H1 (cell line): ENCODE data around the gene RPS6KA2. TPM values are rescaled to one million over a fixed set of nuclear protein-coding genes. Genes with fewer than 3 reads are reported as not detected.

Source experiments
- CTCF ChIA-PET: fragments of 300-600 bp; sonication (Branson Sonifier 250); formaldehyde crosslinking; loops from one replicate; lab custom pipeline; 2021; ENCODE audit not compliant: partially characterized antibody; lab: Charles Lee
- POLR2A ChIA-PET: fragments of 300-600 bp; sonication (Branson Sonifier 250); formaldehyde crosslinking; loops from one replicate; lab custom pipeline; 2021; ENCODE audit warnings: inconsistent platforms; ENCODE audit not compliant: partially characterized antibody; lab: Charles Lee
- DNase-seq, 2 experiments: peaks; one replicate each; pipeline versions ENCODE4 v3.0.0 to v3.0.0-alpha.2; 2010 to 2022; ENCODE audit warnings: low spot score in 2 of 2, low read depth in 1 of 2, mixed read lengths in 1 of 2
- FAIRE-seq: peaks from 2 replicates; lab custom pipeline; 2011; peaks lifted over from hg19 to GRCh38; lab: Jason Lieb, UNC
- H2AFZ ChIP-seq: 2 replicates; pipeline ENCODE4 v1.8.1; 2012; ENCODE audit warnings: low read length, inconsistent platforms
- H2AK5ac ChIP-seq: 2 replicates; pipeline ENCODE4 v1.6.1; 2013; ENCODE audit warnings: low read depth, low read length
- H2BK120ac ChIP-seq: replicated peaks from 2 replicates; pipeline ENCODE3; 2013; ENCODE audit warnings: low read depth, low read length, inconsistent platforms
- H2BK12ac ChIP-seq: 2 replicates; pipeline ENCODE4 v1.6.1; 2013; ENCODE audit warnings: low read depth, low read length
- H2BK15ac ChIP-seq: 2 replicates; pipeline ENCODE4 v1.6.1; 2013; ENCODE audit warnings: low read length
- H2BK20ac ChIP-seq: 2 replicates; pipeline ENCODE4 v1.6.1; 2013; ENCODE audit warnings: low read length
- H2BK5ac ChIP-seq: 2 replicates; pipeline ENCODE4 v1.6.1; 2013; ENCODE audit warnings: low read depth, low read length
- H3K14ac ChIP-seq: 2 replicates; pipeline ENCODE4 v1.6.1; 2013; ENCODE audit warnings: inconsistent platforms; ENCODE audit not compliant: insufficient read length
- H3K18ac ChIP-seq: 2 replicates; pipeline ENCODE4 v1.6.1; 2013; ENCODE audit warnings: low read length; ENCODE audit errors: extremely low read depth
- H3K23ac ChIP-seq: 2 replicates; pipeline ENCODE4 v1.6.1; 2013; ENCODE audit warnings: inconsistent platforms; ENCODE audit not compliant: insufficient read length
- H3K23me2 ChIP-seq: 2 replicates; pipeline ENCODE4 v1.6.1; 2013; ENCODE audit warnings: low read depth, low read length
- H3K27ac ChIP-seq: 2 replicates; pipeline ENCODE4 v1.6.1; 2011; ENCODE audit warnings: low read depth, low read length, inconsistent platforms
- H3K27me3 ChIP-seq, 4 experiments: replicated peaks in 1 of 4; 1 replicate in 1 of 4; 2 replicates in 3 of 4; pipeline versions ENCODE4 v1.6.1 to v1.8.1; 2011 to 2013; ENCODE audit warnings: low read length in 3 of 4, mild to moderate bottlenecking in 3 of 4, inconsistent platforms in 2 of 4, mixed read lengths in 2 of 4, moderate library complexity in 1 of 4; ENCODE audit not compliant: control insufficient read depth in 3 of 4, insufficient read depth in 3 of 4; ENCODE audit errors: extremely low read depth in 1 of 4
- H3K36me3 ChIP-seq, 4 experiments: 2 replicates each; pipeline versions ENCODE4 v1.6.1 to v1.8.1; 2011 to 2013; ENCODE audit warnings: mild to moderate bottlenecking in 4 of 4, low read length in 3 of 4, moderate library complexity in 2 of 4, control low read depth in 1 of 4, inconsistent platforms in 1 of 4; ENCODE audit not compliant: insufficient read depth in 4 of 4, control insufficient read depth in 2 of 4
- H3K4ac ChIP-seq: replicated peaks from 2 replicates; pipeline ENCODE3; 2013; ENCODE audit warnings: low read length, low read depth, mixed read lengths, inconsistent platforms; ENCODE audit not compliant: insufficient read length
- H3K4me1 ChIP-seq, 4 experiments: replicated peaks in 1 of 4; 1 replicate in 1 of 4; 2 replicates in 3 of 4; pipeline versions ENCODE4 v1.6.1 to v1.8.1; 2011 to 2013; ENCODE audit warnings: low read length in 3 of 4, inconsistent platforms in 2 of 4, mixed read lengths in 1 of 4; ENCODE audit not compliant: insufficient read depth in 4 of 4, control insufficient read depth in 3 of 4
- H3K4me2 ChIP-seq, 2 experiments: 2 replicates each; pipeline versions ENCODE4 v1.6.1 to v1.8.1; 2011 to 2013; ENCODE audit warnings: low read depth in 2 of 2, low read length in 2 of 2, control low read depth in 1 of 2, inconsistent platforms in 1 of 2, mild to moderate bottlenecking in 1 of 2; ENCODE audit not compliant: insufficient read depth in 1 of 2
- H3K4me3 ChIP-seq, 4 experiments: fragments of 200-600, 300-600 bp in 1 of 4; sonication (generic), shearing (Covaris generic), sonication (Bioruptor Twin) in 1 of 4; 2 replicates each; pipeline versions ENCODE4 v1.5.1 to v1.8.1; 2011 to 2016; ENCODE audit warnings: low read length in 4 of 4, low read depth in 3 of 4, control low read depth in 2 of 4, inconsistent platforms in 2 of 4, mild to moderate bottlenecking in 2 of 4, mixed read lengths in 1 of 4, moderate library complexity in 1 of 4; ENCODE audit not compliant: insufficient read depth in 2 of 4; ENCODE audit errors: extremely low read depth in 1 of 4
- H3K56ac ChIP-seq: replicated peaks from 2 replicates; pipeline ENCODE3; 2013; ENCODE audit warnings: low read depth, mild to moderate bottlenecking, mixed read lengths, low read length, inconsistent platforms; ENCODE audit not compliant: insufficient read length
- H3K79me1 ChIP-seq: 2 replicates; pipeline ENCODE4 v1.6.1; 2013; ENCODE audit warnings: low read depth, low read length, control low read depth
- H3K79me2 ChIP-seq, 2 experiments: 2 replicates each; pipeline versions ENCODE4 v1.6.1 to v1.8.1; 2012 to 2013; ENCODE audit warnings: low read length in 2 of 2, mild to moderate bottlenecking in 2 of 2, inconsistent platforms in 1 of 2; ENCODE audit not compliant: insufficient read depth in 2 of 2, control insufficient read depth in 1 of 2
- H3K9ac ChIP-seq, 4 experiments: replicated peaks in 1 of 4; 1 replicate in 1 of 4; 2 replicates in 3 of 4; pipeline versions ENCODE4 v1.6.1 to v1.8.1; 2011 to 2013; ENCODE audit warnings: low read depth in 3 of 4, low read length in 3 of 4, control low read depth in 2 of 4, mild to moderate bottlenecking in 2 of 4, moderate library complexity in 2 of 4, inconsistent platforms in 1 of 4; ENCODE audit errors: extremely low read depth in 1 of 4
- H3K9me3 ChIP-seq, 2 experiments: 2 replicates each; pipeline versions ENCODE4 v1.6.1 to v1.8.1; 2012 to 2013; ENCODE audit warnings: mild to moderate bottlenecking in 2 of 2, moderate library complexity in 2 of 2, control low read depth in 1 of 2, inconsistent platforms in 1 of 2, low read depth in 1 of 2, low read length in 1 of 2, mixed read lengths in 1 of 2; ENCODE audit not compliant: insufficient read depth in 2 of 2
- H4K20me1 ChIP-seq, 2 experiments: replicated peaks in 1 of 2; 2 replicates each; pipeline versions ENCODE3 to v1.8.1; 2011 to 2013; ENCODE audit warnings: inconsistent platforms in 2 of 2, low read length in 2 of 2, mild to moderate bottlenecking in 1 of 2; ENCODE audit not compliant: insufficient read depth in 2 of 2, control insufficient read depth in 1 of 2
- H4K5ac ChIP-seq: 2 replicates; pipeline ENCODE4 v1.6.1; 2013; ENCODE audit warnings: low read length, low read depth, mixed read lengths, inconsistent platforms; ENCODE audit not compliant: insufficient read length
- H4K8ac ChIP-seq: 2 replicates; pipeline ENCODE4 v1.8.0; 2013; ENCODE audit warnings: mild to moderate bottlenecking, moderate library complexity, low read length, inconsistent platforms; ENCODE audit not compliant: insufficient read depth; ENCODE audit errors: extremely low read depth
- H4K91ac ChIP-seq: replicated peaks from 2 replicates; pipeline ENCODE3; 2013; ENCODE audit warnings: low read length, mixed read lengths, inconsistent platforms; ENCODE audit not compliant: insufficient read length
- ASH2L ChIP-seq: fragments of 200-600, 300-600 bp; sonication (generic); IDR thresholded peaks from one replicate; pipeline ENCODE4 v1.7.1; 2017; ENCODE audit warnings: low read length
- BACH1 ChIP-seq: IDR thresholded peaks from 2 replicates; pipeline ENCODE4 v1.6.1; 2012; ENCODE audit warnings: low read length, improper control_type of control experiment
- BRCA1 ChIP-seq: IDR thresholded peaks from 2 replicates; pipeline ENCODE4 v1.6.1; 2012; ENCODE audit warnings: low read depth, low read length, improper control_type of control experiment
- CEBPB ChIP-seq: IDR thresholded peaks from 2 replicates; pipeline ENCODE4 v1.6.1; 2012; ENCODE audit warnings: low read depth, low read length
- CHD1 ChIP-seq: IDR thresholded peaks from 2 replicates; pipeline ENCODE4 v1.6.1; 2012; ENCODE audit warnings: low read depth, low read length, improper control_type of control experiment
- CTCF ChIP-seq, 3 experiments: IDR thresholded peaks; 1 replicate in 2 of 3; 2 replicates in 1 of 3; pipeline versions ENCODE4 v1.5.1 to v1.6.1; 2011; ENCODE audit warnings: low read length in 3 of 3, mild to moderate bottlenecking in 3 of 3, inconsistent platforms in 2 of 3, low read depth in 1 of 3, moderate library complexity in 1 of 3; ENCODE audit not compliant: insufficient read depth in 1 of 3; ENCODE audit errors: control extremely low read depth in 1 of 3
- HDAC6 ChIP-seq: IDR thresholded peaks from one replicate; pipeline ENCODE4 v1.7.1; 2012; ENCODE audit warnings: low read depth, mild to moderate bottlenecking, inconsistent platforms, low read length, moderate library complexity
- JUN ChIP-seq: IDR thresholded peaks from 2 replicates; pipeline ENCODE4 v1.6.1; 2011; ENCODE audit warnings: low read depth, mild to moderate bottlenecking, improper control_type of control experiment, low read length
- KDM5A ChIP-seq: fragments of 200-600 bp; IDR thresholded peaks from 2 replicates; pipeline ENCODE4 v1.7.1; 2012; ENCODE audit warnings: mild to moderate bottlenecking, low read length, inconsistent platforms, mixed read lengths
- MAFK ChIP-seq: IDR thresholded peaks from 2 replicates; pipeline ENCODE4 v1.6.1; 2012; ENCODE audit warnings: low read depth, mild to moderate bottlenecking, improper control_type of control experiment, low read length
- NRF1 ChIP-seq: IDR thresholded peaks from 2 replicates; pipeline ENCODE4 v1.6.1; 2011; ENCODE audit warnings: mild to moderate bottlenecking, low read depth, low read length, improper control_type of control experiment
- PHF8 ChIP-seq: fragments of 200-600 bp; sonication (generic); conservative IDR thresholded peaks from 2 replicates; pipeline ENCODE4 v1.7.1; 2012; ENCODE audit warnings: low read depth, mild to moderate bottlenecking, inconsistent platforms, low read length, moderate library complexity
- POLR2A ChIP-seq, 2 experiments: IDR thresholded peaks; 1 replicate in 1 of 2; 2 replicates in 1 of 2; pipeline ENCODE4 v1.6.1; 2011; ENCODE audit warnings: low read depth in 2 of 2, low read length in 2 of 2, mild to moderate bottlenecking in 2 of 2; ENCODE audit errors: control extremely low read depth in 1 of 2
- WGBS, 2 experiments: shearing (Covaris generic) in 1 of 2; methylation state at CpG; one replicate each; pipeline versions ENCODE4 v1.1.6 to v1.1.7; 2013 to 2015; ENCODE audit warnings: low lambda C conversion rate in 2 of 2, mixed read lengths in 2 of 2, inconsistent platforms in 1 of 2, low coverage in 1 of 2, missing lambda C conversion rate in 1 of 2; ENCODE audit not compliant: insufficient replicate concordance in 2 of 2, insufficient coverage in 1 of 2, insufficient read length in 1 of 2; ENCODE audit errors: extremely low coverage in 1 of 2, missing lambda C conversion rate in 1 of 2; 5-methylcytosine and 5-hydroxymethylcytosine counted together
- polyA plus RNA-seq, 7 experiments: library from polyadenylated mRNA; depleted of rRNA in 3 of 7; stranded (reverse) in 5 of 7; unstranded in 2 of 7; fragments of >200 nt in 5 of 7; fragments of 200-250 nt in 2 of 7; gene quantifications; 1 replicate in 5 of 7; 2 replicates in 1 of 7; 4 replicates in 1 of 7; pipeline versions ENCODE4 v1.2.1 to v1.2.3, GENCODE V29; 2011 to 2013; ENCODE audit warnings: missing spikeins in 2 of 7, mixed read lengths in 2 of 7
- total RNA-seq: library from RNA; stranded (reverse); fragmentation: NEBNext Ultra II Directional; extraction: Animal tissue kit (Norgen Biotek cat#: 25700); gene quantifications from 2 replicates; pipeline ENCODE4 v1.2.1, GENCODE V29; 2021

The RPS6KA2 gene
- total and polyA plus RNA-seq, 2 of the 8 experiments (the other 6 are each of a cell fraction or from before 2014, with no cell fraction given), result 8.8 to 25.7 TPM

DNA sequence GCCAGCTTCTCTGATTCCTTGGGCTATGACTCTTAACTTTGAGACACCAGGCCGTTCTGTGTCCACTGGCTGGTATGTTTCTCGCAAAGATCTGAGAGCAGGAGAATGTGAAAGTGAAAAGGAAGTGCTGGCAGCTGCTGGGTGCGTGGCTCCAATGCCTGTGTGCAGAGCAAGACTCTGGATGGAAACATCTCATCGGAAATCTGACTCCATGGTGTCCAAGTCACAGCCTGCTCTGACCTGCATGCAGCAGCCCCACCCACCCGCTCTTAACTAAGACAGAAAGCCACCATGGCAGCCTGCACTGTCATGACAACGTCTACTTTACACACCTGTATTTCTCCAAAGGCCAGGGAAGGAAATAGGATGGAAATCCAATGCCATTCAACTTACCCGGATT is 178.0 kb downstream of the RPS6KA2 start:
- no peak overlapping the region for H3K4me2 ChIP-seq
- H3K4me3 ChIP-seq, result no peak overlapping the region
- no peak overlapping the region for H4K8ac ChIP-seq
- H3K23ac ChIP-seq, result no peak overlapping the region
- H3K4me1 ChIP-seq, result no peaks in the 10 kb centered on the region
- FAIRE-seq (no peak), DNase-seq (no peak)
- no peak overlapping the region for H3K4ac ChIP-seq
- no peak overlapping the region for H2AFZ ChIP-seq
- ChIA-PET CTCF (interaction anchor here (1.3 to 1.5 kb wide), 2 partner anchors 9 to 167 kb away, joined by 3 to 6 read pairs; no protein-coding TSS in a partner anchor), POLR2A (no interaction called here)
- H2BK5ac ChIP-seq, result no peak overlapping the region
- no peak overlapping the region for H3K14ac ChIP-seq
- H4K91ac ChIP-seq, result no peak overlapping the region
- no peak overlapping the region for H2BK20ac ChIP-seq
- H3K27ac ChIP-seq, result no peak overlapping the region
- no peaks in the 10 kb centered on the region for H3K79me2 ChIP-seq
- H2AK5ac ChIP-seq, result no peak overlapping the region
- H3K36me3 ChIP-seq, result peaks cover 0 to 23% (median 2%) of the 10 kb centered on the region in 4 experiments; a peak in 4 of 8 replicates
- no peaks in the 10 kb centered on the region for H3K79me1 ChIP-seq
- no peaks in the 10 kb centered on the region for H3K23me2 ChIP-seq
- H3K9me3 ChIP-seq, result peaks cover 0 to 3% of the 10 kb centered on the region in 2 experiments; a peak in 1 of 4 replicates
- H3K56ac ChIP-seq, result no peak overlapping the region
- no peaks in the 10 kb centered on the region for H4K20me1 ChIP-seq
- H2BK12ac ChIP-seq, result no peak overlapping the region
- no peak overlapping the region for H3K18ac ChIP-seq
- no peak overlapping the region for H2BK120ac ChIP-seq
- H3K27me3 ChIP-seq, result no peaks in the 10 kb centered on the region
- 83% methylated on average over 7 of the region's 7 CpGs; no CpG with 5 or more reads in 1 of the 2 experiments for WGBS, 2 experiments
- H4K5ac ChIP-seq, result no peak overlapping the region
- no peak overlapping the region for H3K9ac ChIP-seq
- no peak overlapping the region for H2BK15ac ChIP-seq
- TF ChIP-seq POLR2A (IDR thresholded peaks at IDR 0.05; ENCODE audit: control extremely low read depth in 1 of 2, low read depth in 2 of 2, low read length in 2 of 2) (no peak), BRCA1 (no peak), MAFK (no peak), ASH2L (no peak), HDAC6 (no peak), CTCF (IDR thresholded peaks at IDR 0.05; ENCODE audit: control extremely low read depth in 1 of 3, insufficient read depth in 1 of 3, low read depth in 1 of 3, low read length in 3 of 3) (no peak), CEBPB (no peak), CHD1 (no peak), KDM5A (no peak), BACH1 (no peak), PHF8 (no peak), NRF1 (no peak), JUN (no peak)
